CD4-positive, alpha-beta T cell (primary cell): Measurements from ENCODE around the gene SCAMP3. TPM values are rescaled to one million over a fixed set of nuclear protein-coding genes. Genes with fewer than 3 reads are reported as not detected.

Source experiments
- ATAC-seq: fragments of 200-7000 bp; cut with Tn5 transposase; one replicate; pipeline ENCODE4 v1.10.0; 2022; ENCODE audit warnings: mild to moderate bottlenecking; ENCODE audit not compliant: poor library complexity
- CTCF ChIA-PET: fragments of 350-600 bp; sonication (Branson Sonifier 250); formaldehyde crosslinking; loops from one replicate; lab custom pipeline; 2021; ENCODE audit warnings: antibody characterized with exemption, inconsistent platforms; lab: Charles Lee
- POLR2A ChIA-PET: fragments of 350-600 bp; sonication (Branson Sonifier 250); formaldehyde crosslinking; loops from one replicate; lab custom pipeline; 2021; ENCODE audit warnings: antibody characterized with exemption, inconsistent platforms; lab: Charles Lee
- DNase-seq, 14 experiments: peaks; one replicate each; pipeline ENCODE4 v3.0.0-alpha.2; 2013 to 2020; ENCODE audit warnings: mixed read lengths in 2 of 14
- H3K27ac ChIP-seq, 2 donors: one replicate each; pipeline versions ENCODE4 v1.5.1 to v1.7.0; 2013; ENCODE audit warnings: low read length in 2 of 2, low read depth in 1 of 2, mild to moderate bottlenecking in 1 of 2
- H3K27me3 ChIP-seq, 2 experiments: 1 replicate in 1 of 2; 2 replicates in 1 of 2; pipeline versions ENCODE4 v1.6.1 to v1.7.0; 2013; ENCODE audit warnings: low read length in 2 of 2, control low read depth in 1 of 2, mild to moderate bottlenecking in 1 of 2, moderate library complexity in 1 of 2; ENCODE audit not compliant: insufficient read depth in 2 of 2, control insufficient read depth in 1 of 2
- H3K36me3 ChIP-seq: one replicate; pipeline ENCODE4 v1.6.1; 2013; ENCODE audit warnings: low read length, control low read depth; ENCODE audit not compliant: insufficient read depth
- H3K4me1 ChIP-seq: one replicate; pipeline ENCODE4 v1.6.1; 2013; ENCODE audit warnings: low read length, control low read depth; ENCODE audit not compliant: insufficient read depth
- H3K4me3 ChIP-seq: one replicate; pipeline ENCODE4 v1.5.1; 2013; ENCODE audit warnings: mild to moderate bottlenecking, low read length, moderate library complexity
- H3K9me3 ChIP-seq, 2 experiments: 1 replicate in 1 of 2; 2 replicates in 1 of 2; pipeline versions ENCODE4 v1.6.1 to v1.7.0; 2013; ENCODE audit warnings: low read length in 2 of 2, mild to moderate bottlenecking in 2 of 2, control low read depth in 1 of 2, moderate library complexity in 1 of 2; ENCODE audit not compliant: control insufficient read depth in 1 of 2, insufficient read depth in 1 of 2
- H3K27ac Mint-ChIP-seq: one replicate; pipeline ENCODE4 v1.8.0; 2020; ENCODE audit warnings: mixed read lengths
- H3K27me3 Mint-ChIP-seq: one replicate; pipeline ENCODE4 v1.8.0; 2021; ENCODE audit warnings: mixed read lengths
- H3K36me3 Mint-ChIP-seq: one replicate; pipeline ENCODE4 v1.8.0; 2021; ENCODE audit warnings: low read depth, mixed read lengths
- H3K4me1 Mint-ChIP-seq: one replicate; pipeline ENCODE4 v1.8.0; 2021; ENCODE audit warnings: low read depth, mixed read lengths
- H3K4me3 Mint-ChIP-seq: one replicate; pipeline ENCODE4 v1.8.0; 2020; ENCODE audit warnings: mild to moderate bottlenecking, mixed read lengths
- H3K9me3 Mint-ChIP-seq: one replicate; pipeline ENCODE4 v1.8.0; 2020; ENCODE audit warnings: mixed read lengths
- CTCF ChIP-seq: fragments of 200-600 bp; IDR thresholded peaks from one replicate; pipeline ENCODE4 v1.8.0; 2022; ENCODE audit warnings: antibody characterized with exemption, mild to moderate bottlenecking
- intact Hi-C, 2 experiments: fragments of 100-400 bp; cut with DNase I in 1 of 2; cut with micrococcal nuclease in 1 of 2; formaldehyde crosslinking; loops; one replicate each; pipeline versions ENCODE4 v1.15.1 to v1.9.0; 2023 to 2025; cut with DNase I, micrococcal nuclease
- total RNA-seq, 174 experiments: library from RNA in 2 of 174; stranded (reverse) in 2 of 174; gene quantifications; one replicate each; pipeline ENCODE4 v1.2.3 and lab custom pipeline; 2021 to 2026

The SCAMP3 gene
- total RNA-seq, 2 experiments from 2014 or later = 54.8 to 55.6 TPM

- Histone ChIP-seq H3K4me1 (peaks cover 47% of the 10 kb centered on the region), H3K36me3 (no peaks in the 10 kb centered on the region), H3K4me3 (peak overlapping the region; percentile 68), H3K27me3 (no peaks in the 10 kb centered on the region), H3K27ac (peak overlapping the region; percentile 61 to 66), H3K9me3 (no peaks in the 10 kb centered on the region)
- Mint-ChIP-seq H3K27me3 (peaks cover 5% of the 10 kb centered on the region), H3K27ac (peak overlapping the region; percentile 96), H3K4me1 (peaks cover 47% of the 10 kb centered on the region), H3K4me3 (peak overlapping the region; percentile 90), H3K36me3 (peaks cover 10% of the 10 kb centered on the region), H3K9me3 (no peaks in the 10 kb centered on the region)
- intact Hi-C loops = no loop called here
- TF ChIP-seq CTCF = no peak
- DNase-seq = peak in 1 of 14 experiments; percentile 2
- CTCF ChIA-PET = interaction anchor here (0.7 to 2.2 kb wide), 6 partner anchors 17 to 160 kb away, joined by 3 to 11 read pairs (median 4); partner anchors contain the start of genes MTX1 and THBS3
- ATAC-seq = no peak
- POLR2A ChIA-PET = interaction anchor here (0.9 to 2.3 kb wide), 9 partner anchors 10 to 362 kb away, joined by 3 to 22 read pairs (median 6); partner anchors contain the start of genes ENTREP3, MTX1, SCAMP3 and THBS3
Observed at GRCh38 chr1:155245163-155245524, 17.0 kb downstream of the SCAMP3 start.

GRCh38 chr1:155244368-155245162, 17.6 kb downstream of the SCAMP3 start:
- Histone ChIP-seq H3K4me1 (peaks cover 46% of the 10 kb centered on the region), H3K9me3 (no peaks in the 10 kb centered on the region), H3K27ac (peak overlapping the region; percentile 61 to 66), H3K27me3 (no peaks in the 10 kb centered on the region), H3K4me3 (peak overlapping the region; percentile 68), H3K36me3 (peaks cover 4% of the 10 kb centered on the region)
- ChIA-PET POLR2A (interaction anchor here (0.6 to 2.3 kb wide), 16 partner anchors 11 to 363 kb away, joined by 3 to 22 read pairs (median 4); partner anchors contain the start of genes ASH1L, CLK2, ENTREP3 and FDPS), CTCF (interaction anchor here (0.9 to 2.2 kb wide), 11 partner anchors 17 to 160 kb away, joined by 3 to 11 read pairs (median 5); partner anchors contain the start of genes KRTCAP2, MTX1, SCAMP3 and THBS3)
- TF ChIP-seq CTCF = peak; percentile 56
- no peaks in the 10 kb centered on the region for H3K9me3 Mint-ChIP-seq
- intact Hi-C loops = loop anchor here (1.0 to 5.0 kb wide), 4 partner anchors 17 to 67 kb away; partner anchors contain the start of genes MTX1 (in 1 of the 2) and THBS3 (in 1 of the 2)
- H3K27me3 Mint-ChIP-seq = peaks cover 5% of the 10 kb centered on the region
- H3K4me1 Mint-ChIP-seq = peaks cover 47% of the 10 kb centered on the region
- H3K36me3 Mint-ChIP-seq = peaks cover 11% of the 10 kb centered on the region
- peak overlapping the region; percentile 96 for H3K27ac Mint-ChIP-seq
- DNase-seq (peak; percentile 83 to 98 (median 91)), ATAC-seq (peak; percentile 92)
- peak overlapping the region; percentile 90 for H3K4me3 Mint-ChIP-seq

GRCh38 chr1:155242805-155243358, 19.3 kb downstream of the SCAMP3 start:
- H3K36me3 ChIP-seq = peaks cover 12% of the 10 kb centered on the region
- peaks cover 20% of the 10 kb centered on the region for H3K36me3 Mint-ChIP-seq
- ChIA-PET CTCF (interaction anchor here (1.5 to 1.6 kb wide), 2 partner anchors 67 to 70 kb away, joined by 5 to 7 read pairs; partner anchors contain the start of gene KRTCAP2), POLR2A (interaction anchor here (1.5 to 2.3 kb wide), 2 partner anchors 35 to 320 kb away, joined by 4 to 22 read pairs; partner anchors contain the start of genes ASH1L, MTX1 and THBS3)
- H3K27me3 Mint-ChIP-seq = peaks cover 5% of the 10 kb centered on the region
- DNase-seq = no peak
- H3K27ac Mint-ChIP-seq = peak overlapping the region; percentile 96
- H3K27ac ChIP-seq = peak overlapping the region in 1 of 2 donors; percentile 61
- no peak for TF ChIP-seq CTCF
- ATAC-seq = no peak
- no peaks in the 10 kb centered on the region for H3K9me3 Mint-ChIP-seq
- H3K4me1 ChIP-seq = peaks cover 46% of the 10 kb centered on the region
- H3K4me3 Mint-ChIP-seq = peak overlapping the region; percentile 85
- peaks cover 51% of the 10 kb centered on the region for H3K4me1 Mint-ChIP-seq
- no peaks in the 10 kb centered on the region for H3K27me3 ChIP-seq
- H3K9me3 ChIP-seq = no peaks in the 10 kb centered on the region
- no peak overlapping the region for H3K4me3 ChIP-seq
- intact Hi-C loops = loop anchor here in 1 of 2 experiments (2.0 to 5.0 kb wide), 3 partner anchors 14 to 66 kb away; partner anchors contain the start of genes MTX1 and THBS3
